Measurements from ENCODE around the gene DNTTIP2. TPM values are rescaled to one million over a fixed set of nuclear protein-coding genes. Genes with fewer than 3 reads are reported as not detected.

DNTTIP2 gene
- total RNA-seq, 1 experiment from 2014 or later: 101 TPM

GRCh38 chr1:93847811-93848288 is 31.2 kb downstream of the DNTTIP2 start:
- Histone ChIP-seq H3K23me2 (ENCODE audit: insufficient read length, low read depth, low read length, poor library complexity, severe bottlenecking) (no peaks in the 10 kb centered on the region), H3K4me1 (ENCODE audit: insufficient read depth, low read length) (no peaks in the 10 kb centered on the region), H3K14ac (ENCODE audit: insufficient read depth, low read length) (peak overlapping the region; percentile 96), H2BK12ac (ENCODE audit: insufficient read length, low read depth, low read length) (no peak overlapping the region), H3K27ac (ENCODE audit: insufficient read length, low read depth, low read length) (no peak overlapping the region), H4K5ac (ENCODE audit: insufficient read length, low read depth, low read length) (no peak overlapping the region), H3K27me3 (ENCODE audit: insufficient read depth, low read length) (no peaks in the 10 kb centered on the region), H3K79me1 (ENCODE audit: insufficient read depth, low read depth, low read length, poor library complexity, severe bottlenecking) (no peaks in the 10 kb centered on the region), H4K8ac (replicated peaks; ENCODE audit: insufficient read length, low read depth, low read length) (no peak overlapping the region), H3K23ac (ENCODE audit: insufficient read length, low read depth, low read length) (no peak overlapping the region), H3K9me3 (ENCODE audit: control insufficient read depth, low read depth, low read length) (no peaks in the 10 kb centered on the region), H3K4ac (ENCODE audit: low read depth, low read length) (no peak overlapping the region), H3T11ph (ENCODE audit: low read length) (no peak overlapping the region), H2BK5ac (ENCODE audit: insufficient read length, low read length) (no peak overlapping the region), H2BK15ac (ENCODE audit: low read depth, low read length) (no peak overlapping the region), H2BK120ac (ENCODE audit: low read depth, low read length, poor library complexity, severe bottlenecking) (no peak overlapping the region), H3K18ac (ENCODE audit: insufficient read length, low read depth, low read length) (peak overlapping the region; percentile 92), H3K79me2 (ENCODE audit: insufficient read depth, low read length) (no peaks in the 10 kb centered on the region), H3K9ac (ENCODE audit: extremely low read depth, insufficient read length, low read length) (peak overlapping the region; percentile 72), H2AK5ac (ENCODE audit: insufficient read length, low read length) (no peak overlapping the region), H4K20me1 (ENCODE audit: control insufficient read depth, insufficient read depth, insufficient read length) (no peaks in the 10 kb centered on the region), H2BK20ac (ENCODE audit: low read depth, low read length, poor library complexity, severe bottlenecking) (no peak overlapping the region), H4K91ac (ENCODE audit: insufficient read length, low read depth, low read length) (no peak overlapping the region), H3K56ac (ENCODE audit: insufficient read length, low read depth, low read length) (no peak overlapping the region), H2AFZ (ENCODE audit: low read length) (no peak overlapping the region), H3K4me2 (ENCODE audit: insufficient read depth, insufficient read length, low read length) (peak overlapping the region; percentile 77)
- DNase-seq: peak; percentile 69
- no CpG with 5 or more reads among the region's 36 CpGs for WGBS (ENCODE audit: extremely low coverage, insufficient read length, low lambda C conversion rate)
- peaks cover 3% of the 10 kb centered on the region; the same call in 1 of the 2 replicates for H3K27me3 Mint-ChIP-seq (ENCODE audit: low read depth)
- TF ChIP-seq CTCF (conservative IDR thresholded peaks at IDR 0.05): no peak
- H3K9me3 Mint-ChIP-seq: peaks cover 18 to 23% of the 10 kb centered on the region in 2 experiments
- peaks cover 7 to 19% (median 10%) of the 10 kb centered on the region in 3 experiments for H3K36me3 Mint-ChIP-seq (ENCODE audit: insufficient read depth in 1 of 3, low read depth in 3 of 3)
- peak overlapping the region; percentile 89 to 93 for H3K4me3 Mint-ChIP-seq
- H3K27ac Mint-ChIP-seq: peak overlapping the region; percentile 50 to 94 (median 92); a peak in 4 of 7 replicates
- H3K4me1 Mint-ChIP-seq: peaks cover 10% of the 10 kb centered on the region in 2 experiments

All from H9 (cell line).